HepG2 (cell line): Measurements from ENCODE around the gene STEAP3. TPM values are rescaled to one million over a fixed set of nuclear protein-coding genes. Genes with fewer than 3 reads are reported as not detected.
A peak's percentile ranks its signal among the peaks of the same experiment; 100 is the strongest.

ENCODE experiments used
- ATF6 ChIP-seq: sonication (generic); formaldehyde crosslinking; conservative IDR thresholded peaks from 2 replicates; pipeline ENCODE4 v1.4.0; 2020; ENCODE audit warnings: missing genetic modification reagents
- HBP1 ChIP-seq: IDR thresholded peaks from 2 replicates; pipeline ENCODE4 v1.6.1; 2016; ENCODE audit warnings: low read depth, control low read depth
- HDAC2 ChIP-seq: sonication (generic); formaldehyde crosslinking; IDR thresholded peaks from 2 replicates; pipeline ENCODE4 v1.4.0; 2020; ENCODE audit warnings: missing genetic modification reagents
- MBNL3 ChIP-seq: fragments of 250-450 bp; sonication (Bioruptor Pico); conservative IDR thresholded peaks from 2 replicates; pipeline ENCODE4 v1.8.0; 2022; ENCODE audit warnings: mild to moderate bottlenecking, inconsistent platforms
- PCBP1 ChIP-seq: fragments of 200-400 bp; formaldehyde crosslinking; IDR thresholded peaks from 2 replicates; pipeline ENCODE4 v1.6.1; 2017; ENCODE audit warnings: mild to moderate bottlenecking, low read depth, low read length, borderline replicate concordance
- ZFP41 ChIP-seq: sonication (generic); formaldehyde crosslinking; IDR thresholded peaks from 2 replicates; pipeline ENCODE4 v1.4.0; 2020; ENCODE audit warnings: mild to moderate bottlenecking, missing genetic modification reagents, borderline replicate concordance
- ZNF142 ChIP-seq: sonication (generic); formaldehyde crosslinking; IDR thresholded peaks from 2 replicates; pipeline ENCODE4 v1.4.0; 2020; ENCODE audit warnings: missing genetic modification reagents
- ZNF34 ChIP-seq: sonication (generic); formaldehyde crosslinking; IDR thresholded peaks from 2 replicates; pipeline ENCODE4 v1.4.0; 2020; ENCODE audit warnings: mild to moderate bottlenecking, missing genetic modification reagents, borderline replicate concordance
- ZNF503 ChIP-seq: sonication (generic); formaldehyde crosslinking; IDR thresholded peaks from 2 replicates; pipeline ENCODE4 v1.4.0; 2020; ENCODE audit warnings: missing genetic modification reagents
- ZNF598 ChIP-seq: sonication (generic); formaldehyde crosslinking; IDR thresholded peaks from 2 replicates; pipeline ENCODE4 v1.5.1; 2020; ENCODE audit warnings: mild to moderate bottlenecking, missing genetic modification reagents, borderline replicate concordance
- ZNF780A ChIP-seq: sonication (generic); formaldehyde crosslinking; IDR thresholded peaks from 2 replicates; pipeline ENCODE4 v1.8.0; 2022; ENCODE audit warnings: mild to moderate bottlenecking, missing genetic modification reagents, moderate library complexity
- polyA plus RNA-seq, 8 experiments: library from polyadenylated mRNA; depleted of rRNA in 3 of 8; stranded (reverse) in 7 of 8; unstranded in 1 of 8; fragments of >200 nt; fragmentation: Illumina TruSeq in 4 of 8; extraction: Trizol in 4 of 8; gene quantifications; 2 replicates each; pipeline versions ENCODE4 v1.2.1 to v1.2.3, GENCODE V29; 2011 to 2016; ENCODE audit warnings: low read depth in 4 of 8, missing spikeins in 1 of 8, mixed read lengths in 1 of 8; ENCODE audit not compliant: insufficient read depth in 1 of 8
- total RNA-seq, 5 experiments: library from RNA; depleted of rRNA; stranded (reverse); fragments of >200 nt; fragmentation: Illumina TruSeq; extraction: Trizol; gene quantifications; 2 replicates each; pipeline ENCODE4 v1.2.3, GENCODE V29; 2016; ENCODE audit warnings: low read depth in 1 of 5

The STEAP3 gene
- total and polyA plus RNA-seq, 2 of the 13 experiments (the other 11 are each of a cell fraction or from before 2014, with no cell fraction given): 7.3 to 21.1 TPM

GRCh38 chr2:119223521-119224390 lies at the start of gene STEAP3 (continued):
- TF ChIP-seq ZNF142 (CRISPR knock-in tag): no peak; the same call in 1 of the 2 replicates
- TF ChIP-seq HBP1 (CRISPR knock-in tag): 0 out of 2 replicates have a peak, but pooled peaks have one; percentile 17
- no peak for TF ChIP-seq ZNF780A (CRISPR knock-in tag)
- TF ChIP-seq MBNL3: no peak
- TF ChIP-seq ATF6 (CRISPR knock-in tag): no peak
- TF ChIP-seq PCBP1: 0 out of 2 replicates have a peak, but pooled peaks have one; percentile 59
- no peak for TF ChIP-seq ZNF598 (CRISPR knock-in tag)
- TF ChIP-seq ZFP41: 0 out of 2 replicates have a peak, but pooled peaks have one; percentile 40
- TF ChIP-seq ZNF503: no peak
- peak; percentile 97; the same call in 1 of the 2 replicates for TF ChIP-seq ZNF34
- no peak; the same call in 1 of the 2 replicates for TF ChIP-seq HDAC2
